NCI-H345 (cell line): ENCODE measurements around the gene TMEM131L.
"Not testable (repeated sequence)": the region's sequence is repeated elsewhere in the genome, so short reads cannot be mapped to it uniquely, and the experiment has no call there.

Experiments used
- DNase-seq: peaks from one replicate; lab custom pipeline; 2025; lab: John Stamatoyannopoulos, UW

Gene TMEM131L

DNA sequence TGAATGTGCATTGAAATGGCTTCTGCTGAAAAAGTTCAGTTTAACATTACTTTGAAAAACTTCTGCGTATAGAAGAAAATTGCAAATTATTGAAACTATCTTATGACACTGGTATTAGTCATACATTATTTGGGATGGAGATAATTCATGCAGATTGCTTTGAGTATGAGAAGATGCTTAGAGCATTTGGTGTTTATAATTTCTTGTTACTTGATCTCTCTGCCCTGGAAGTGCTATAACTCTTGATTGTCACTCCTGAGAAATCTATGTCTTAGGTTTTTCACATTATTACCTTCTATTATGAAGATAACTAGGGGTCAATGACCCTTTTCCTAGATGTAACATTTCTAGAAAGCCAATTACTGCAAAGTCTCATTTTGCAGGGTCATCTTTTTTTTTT is 36.4 kb downstream of the TMEM131L start:
- no peak for DNase-seq

- no peak for DNase-seq
Observed at GRCh38 chr4:153506341-153507309, 40.5 kb downstream of the TMEM131L start.

- DNase-seq, result no peak
Observed at GRCh38 chr4:153507310-153508073, 41.3 kb downstream of the TMEM131L start.

DNA sequence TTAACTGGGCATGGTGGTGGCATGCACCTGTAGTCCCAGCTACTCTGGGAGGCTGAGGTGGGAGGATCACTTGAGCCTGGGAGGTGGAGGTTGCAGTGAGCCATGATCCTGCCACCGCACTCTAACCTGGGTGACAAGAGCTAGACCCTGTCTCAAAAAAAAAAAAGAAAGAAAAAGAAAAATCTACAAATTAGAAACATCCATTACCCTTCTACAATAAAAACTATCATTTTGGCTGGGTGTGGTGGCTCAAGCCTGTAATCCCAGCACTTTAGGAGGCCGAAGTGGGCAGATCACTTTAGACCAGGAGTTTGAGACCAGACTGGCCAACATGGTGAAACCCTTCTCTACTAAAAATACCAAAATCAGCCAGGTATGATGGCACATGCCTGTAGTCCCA is 43.1 kb downstream of the TMEM131L start:
- not testable (repeated sequence) for DNase-seq

GRCh38 chr4:153509724-153510123 is 43.6 kb downstream of the TMEM131L start:
- no peak for DNase-seq

- no peak for DNase-seq
Observed at GRCh38 chr4:153510252-153511001, 44.3 kb downstream of the TMEM131L start.

GRCh38 chr4:153511104-153511503 is 44.9 kb downstream of the TMEM131L start:
- DNase-seq, result no peak

- no peak for DNase-seq
Observed at GRCh38 chr4:153512162-153512852, 46.1 kb downstream of the TMEM131L start.

DNA sequence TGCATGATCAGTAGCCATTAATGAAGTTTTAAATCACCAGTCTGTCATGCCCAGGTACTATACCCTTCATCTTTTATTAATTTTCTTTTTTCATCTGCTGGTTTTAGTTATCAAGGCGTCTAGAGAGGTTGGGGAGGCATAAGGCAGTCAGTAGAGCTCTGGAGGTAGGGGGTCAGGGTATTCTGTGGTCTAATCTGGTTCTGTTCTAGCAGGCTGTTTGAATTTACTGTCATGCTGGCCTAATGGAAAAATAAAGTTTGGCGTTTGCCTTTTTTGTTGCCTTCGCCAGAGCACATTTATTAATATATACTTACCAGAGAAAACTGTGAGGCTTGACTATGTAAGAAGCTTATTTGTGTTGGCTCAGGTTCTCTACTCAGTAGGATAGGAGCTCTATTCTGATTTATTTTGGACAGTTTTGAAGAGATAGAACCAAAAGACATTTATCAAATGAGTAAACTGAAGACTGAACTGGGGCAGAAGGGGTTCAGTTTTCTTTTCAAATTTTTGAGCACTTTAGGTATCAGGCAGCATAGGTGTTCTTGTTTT is 46.9 kb downstream of the TMEM131L start:
- no peak for DNase-seq

- no peak for DNase-seq
Observed at GRCh38 chr4:153513596-153513995, 47.4 kb downstream of the TMEM131L start.

GRCh38 chr4:153514001-153514526 is 47.9 kb downstream of the TMEM131L start:
- DNase-seq, result no peak

- no peak for DNase-seq
Observed at GRCh38 chr4:153514688-153515426, 48.7 kb downstream of the TMEM131L start.

GRCh38 chr4:153517159-153517558 is 51.0 kb downstream of the TMEM131L start:
- no peak for DNase-seq

DNA sequence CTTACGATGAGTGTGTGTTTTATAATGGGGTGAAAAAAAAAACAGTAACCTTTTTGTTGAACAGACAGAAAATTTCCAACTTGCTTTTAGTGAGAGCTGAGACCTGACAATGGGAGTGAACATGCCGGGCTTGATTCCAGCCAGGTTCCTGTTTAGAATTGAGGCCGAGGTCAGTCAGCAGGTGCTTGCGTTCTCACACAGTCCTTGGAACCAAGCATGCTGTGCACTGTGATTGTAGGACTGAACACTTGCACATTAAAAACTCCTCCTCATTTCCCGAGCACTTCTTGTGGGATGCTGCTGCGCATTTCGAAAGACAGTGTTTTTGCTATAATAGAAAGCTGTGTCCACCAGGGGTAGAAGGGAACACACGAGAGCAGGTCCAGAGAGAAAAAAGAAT is 51.8 kb downstream of the TMEM131L start:
- no peak for DNase-seq

- DNase-seq, result no peak
Observed at GRCh38 chr4:153518637-153519389, 52.7 kb downstream of the TMEM131L start.

GRCh38 chr4:153519687-153520086 is 53.5 kb downstream of the TMEM131L start:
- DNase-seq, result no peak

GRCh38 chr4:153520227-153520626 is 54.1 kb downstream of the TMEM131L start:
- DNase-seq, result no peak

- no peak for DNase-seq
Observed at GRCh38 chr4:153520801-153521329, 54.7 kb downstream of the TMEM131L start.

GRCh38 chr4:153521478-153521877 is 55.3 kb downstream of the TMEM131L start:
- no peak for DNase-seq
